Measurements from ENCODE around the gene SPCS3.

- TF ChIP-seq CTCF (conservative IDR thresholded peaks at IDR 0.05; ENCODE audit: low read length) = peak; percentile 65
- no peak for TF ChIP-seq EZH2phosphoT487 (IDR thresholded peaks at IDR 0.05; ENCODE audit: borderline replicate concordance)
These were observed 58.0 kb downstream of the SPCS3 start for GRCh38 chr4:176377780-176378179.
